ENCODE measurements around the gene SLC1A3.

The SLC1A3 gene

DNA sequence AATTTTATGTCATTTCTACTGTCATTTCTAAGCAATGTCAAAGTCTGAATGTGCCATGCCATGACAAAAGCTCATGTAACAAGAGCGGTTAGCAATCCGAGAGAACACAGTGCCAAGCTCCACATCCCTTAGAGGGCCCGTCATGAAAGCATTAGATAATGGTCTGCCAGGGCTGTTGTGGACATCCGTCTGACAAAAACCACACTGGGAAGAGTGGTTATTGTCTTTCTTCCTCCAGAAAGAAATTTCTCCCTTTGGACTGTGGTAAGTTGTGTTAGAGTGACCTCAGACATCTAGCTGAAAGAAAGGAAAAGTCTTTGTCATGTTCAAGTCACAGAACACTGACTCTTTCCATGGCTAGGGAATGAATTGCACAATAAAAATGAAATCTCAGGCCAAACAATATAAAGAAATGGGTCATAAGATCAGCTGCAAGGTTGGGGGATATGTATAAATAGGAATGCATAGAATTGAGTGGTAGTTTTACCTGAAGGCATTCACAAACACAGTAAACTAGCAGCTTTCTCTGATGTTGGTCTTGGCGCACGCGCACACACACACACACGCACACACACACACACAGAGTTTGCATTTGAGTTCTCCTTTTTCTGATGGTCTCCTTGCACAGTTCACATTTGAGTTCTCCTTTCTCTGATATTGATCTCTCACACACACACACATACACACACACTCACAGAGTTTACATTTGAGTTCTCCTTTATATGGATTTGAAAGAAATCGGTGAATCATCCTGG is 5.3 kb downstream of the SLC1A3 start:
- no peak for DNase-seq (ENCODE audit: insufficient read length, low spot score)

GRCh38 chr5:36613241-36613640 is 6.8 kb downstream of the SLC1A3 start:
- no peak for TF ChIP-seq POLR2A (IDR thresholded peaks at IDR 0.05; ENCODE audit: low read depth, low read length)
- FAIRE-seq (no peak), DNase-seq (ENCODE audit: insufficient read length, low spot score) (no peak)

More for the DNA sequence above, 5.3 kb downstream of the SLC1A3 start:
- no peak for TF ChIP-seq POLR2A (IDR thresholded peaks at IDR 0.05; ENCODE audit: low read depth, low read length)
- FAIRE-seq: no peak

DNA sequence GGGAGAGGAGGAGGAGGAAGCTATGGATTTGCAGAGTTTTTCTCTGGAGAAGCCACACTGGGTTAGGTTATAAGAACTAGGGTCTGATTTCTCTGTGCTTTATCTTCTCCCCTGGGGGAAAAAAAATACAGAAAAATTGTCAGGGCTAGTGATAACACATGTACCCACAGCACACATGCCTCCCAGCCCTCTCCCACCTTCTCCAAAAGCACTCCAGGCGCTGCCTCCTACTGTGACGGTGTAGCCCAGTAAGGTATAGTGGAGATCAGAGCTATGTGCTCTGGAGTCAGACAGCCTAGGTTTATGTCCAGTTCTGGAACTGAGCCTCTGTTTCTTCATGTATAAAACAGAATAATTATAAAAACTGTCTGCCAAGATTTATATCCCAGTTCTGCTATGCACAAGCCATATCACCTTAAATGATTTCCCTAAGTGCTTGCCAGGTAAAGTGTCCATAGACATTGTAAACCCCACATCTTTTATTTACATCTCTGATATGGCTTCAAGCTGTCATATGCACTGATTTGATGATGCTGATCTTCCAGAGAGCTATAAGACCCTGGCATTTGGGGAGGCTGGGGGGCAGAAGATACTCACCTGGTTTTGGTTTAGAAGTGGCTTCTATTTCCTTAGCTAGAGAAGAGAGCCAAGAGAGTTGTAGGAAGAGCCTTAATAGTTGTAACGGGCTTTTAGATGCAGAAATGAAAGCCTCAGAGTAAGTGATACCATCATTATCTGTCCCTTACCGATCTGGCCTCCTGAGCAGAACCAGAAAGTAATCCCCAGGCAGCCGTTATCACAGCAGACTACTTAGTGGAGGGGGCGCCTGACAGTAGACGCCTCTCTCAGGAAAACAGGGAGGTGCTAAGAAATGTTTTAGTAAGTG is 7.6 kb downstream of the SLC1A3 start:
- no peak for TF ChIP-seq POLR2A (IDR thresholded peaks at IDR 0.05; ENCODE audit: low read depth, low read length)
- no peak for FAIRE-seq
- no peak for DNase-seq (ENCODE audit: insufficient read length, low spot score)

DNA sequence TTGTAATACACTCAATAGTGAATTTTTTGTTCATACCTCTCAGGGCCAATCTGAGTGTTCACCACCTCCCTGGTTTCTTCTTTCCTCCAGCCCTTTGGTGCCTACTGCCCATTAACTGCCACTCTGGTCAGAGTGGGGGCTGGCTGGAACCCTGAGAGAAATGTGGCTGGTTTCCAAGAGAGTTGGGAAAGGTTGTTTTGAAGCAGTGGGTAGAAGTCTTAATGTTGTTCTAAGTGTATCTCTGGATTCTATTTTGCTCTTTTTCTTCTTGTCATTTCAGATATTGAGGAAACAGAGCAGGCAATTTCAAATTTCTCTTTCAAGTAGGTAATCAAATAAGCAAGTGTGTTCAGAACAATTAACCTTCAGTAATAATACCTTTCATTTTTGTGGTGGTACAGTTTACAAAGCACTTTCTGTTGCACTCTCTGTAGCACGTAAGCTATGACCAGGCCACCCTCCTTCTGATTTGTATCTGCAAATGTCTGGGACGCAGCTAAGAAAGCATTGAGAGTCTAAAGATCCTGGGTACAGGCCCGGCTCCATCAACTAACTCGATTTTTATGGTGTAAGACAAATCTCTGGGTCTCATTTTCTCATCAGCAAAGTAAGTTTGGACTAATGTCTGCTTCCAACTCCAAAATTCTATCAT is 8.4 kb downstream of the SLC1A3 start:
- no peak for TF ChIP-seq POLR2A (IDR thresholded peaks at IDR 0.05; ENCODE audit: low read depth, low read length)
- FAIRE-seq (no peak), DNase-seq (ENCODE audit: insufficient read length, low spot score) (no peak)

DNA sequence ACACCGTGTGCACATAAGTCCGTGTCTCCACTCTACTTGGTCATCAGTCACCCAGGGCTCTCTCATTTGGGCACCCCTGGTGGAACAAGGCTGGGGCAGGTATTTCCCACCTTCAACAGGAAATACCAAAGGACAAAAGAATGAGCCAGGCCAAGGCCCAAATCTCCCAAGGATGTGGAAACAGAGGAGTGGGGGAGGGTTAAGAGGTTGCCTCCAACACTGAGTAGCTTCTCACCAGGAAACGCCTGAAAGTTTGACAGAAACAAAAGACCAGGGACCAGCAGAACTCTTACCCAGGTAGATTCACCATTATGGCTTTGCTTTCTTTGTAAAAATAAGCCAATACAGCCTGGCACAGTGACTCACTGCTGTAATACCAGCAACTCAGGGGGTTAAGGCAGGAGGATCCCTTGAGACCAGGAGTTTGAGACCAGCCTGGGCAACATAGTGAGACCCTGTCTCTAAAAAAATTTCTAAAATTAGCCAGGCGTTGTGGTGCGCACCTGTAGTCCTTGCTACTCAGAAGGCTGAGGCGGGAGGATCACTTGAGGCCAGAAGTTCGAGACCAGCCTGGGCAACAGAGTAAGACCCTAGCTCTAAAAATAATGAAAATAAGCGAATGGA is 12.7 kb downstream of the SLC1A3 start:
- FAIRE-seq (no peak), DNase-seq (ENCODE audit: insufficient read length, low spot score) (no peak)
- TF ChIP-seq POLR2A (IDR thresholded peaks at IDR 0.05; ENCODE audit: low read depth, low read length): no peak

DNA sequence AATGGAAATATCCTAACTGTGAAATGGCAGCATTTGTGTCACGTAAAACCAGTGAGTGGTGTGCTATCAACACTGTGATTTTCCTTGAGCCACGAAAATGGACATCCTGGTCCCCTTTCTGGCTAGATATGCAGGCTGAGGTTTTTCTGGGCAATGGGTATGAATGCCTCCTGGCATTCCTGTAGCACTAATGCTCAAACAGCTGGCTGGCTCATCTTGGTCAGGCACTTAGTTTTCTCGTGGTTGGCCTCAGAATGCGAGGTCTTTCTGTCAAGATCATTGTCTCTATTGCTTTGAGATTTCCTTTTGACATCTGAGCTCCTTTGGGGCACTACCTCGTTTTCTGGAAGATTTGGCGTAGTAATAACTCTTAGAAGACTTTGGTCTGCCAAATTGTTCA is 15.6 kb downstream of the SLC1A3 start:
- no peak for FAIRE-seq
- no peak for TF ChIP-seq POLR2A (IDR thresholded peaks at IDR 0.05; ENCODE audit: low read depth, low read length)

DNA sequence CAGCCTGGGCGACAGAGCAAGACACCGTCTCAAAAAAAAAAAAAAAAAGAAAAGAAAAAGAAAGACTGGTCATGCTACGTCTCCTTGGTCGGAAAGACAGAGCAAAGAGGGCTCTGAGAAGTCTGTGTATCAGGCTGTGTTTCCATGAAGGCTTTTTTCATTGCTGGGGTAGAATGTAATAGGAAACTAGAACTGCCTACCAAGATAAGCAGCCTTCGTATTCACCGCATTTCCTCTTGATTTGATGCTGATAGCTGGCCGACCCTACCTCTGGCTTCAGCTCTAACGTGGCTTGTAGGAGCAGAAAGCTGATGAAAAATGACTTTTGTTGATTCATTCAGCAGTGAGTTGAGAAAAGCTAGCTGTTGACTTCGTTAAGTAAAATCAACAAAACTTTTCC is 17.4 kb downstream of the SLC1A3 start:
- FAIRE-seq (no peak), DNase-seq (ENCODE audit: insufficient read length, low spot score) (no peak)
- no peak for TF ChIP-seq POLR2A (IDR thresholded peaks at IDR 0.05; ENCODE audit: low read depth, low read length)

More for the DNA sequence above, 15.6 kb downstream of the SLC1A3 start:
- DNase-seq (ENCODE audit: insufficient read length, low spot score): no peak

DNA sequence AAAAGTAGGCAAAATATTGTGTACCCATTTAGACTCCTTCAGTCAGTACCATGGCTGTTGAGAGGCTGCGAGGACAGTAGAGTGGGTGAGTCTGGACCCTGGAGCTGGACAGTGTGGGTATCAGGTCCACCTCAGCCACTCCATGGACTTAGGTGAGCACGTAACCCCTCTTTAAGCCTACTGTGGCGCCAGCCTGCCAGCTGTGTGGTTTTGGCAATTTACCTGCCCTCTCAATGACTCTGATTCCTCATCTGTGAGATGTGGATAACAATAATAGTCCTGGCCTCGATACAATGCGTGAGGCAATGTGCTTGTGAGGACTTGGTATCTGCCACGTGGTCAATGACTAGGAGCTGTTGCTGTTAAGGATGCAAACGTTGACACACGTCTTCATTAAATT is 17.9 kb downstream of the SLC1A3 start:
- TF ChIP-seq POLR2A (IDR thresholded peaks at IDR 0.05; ENCODE audit: low read depth, low read length): no peak
- DNase-seq (ENCODE audit: insufficient read length, low spot score): no peak
- no peak for FAIRE-seq

GRCh38 chr5:36628695-36629094 is 22.3 kb downstream of the SLC1A3 start:
- no peak for TF ChIP-seq POLR2A (IDR thresholded peaks at IDR 0.05; ENCODE audit: low read depth, low read length)
- FAIRE-seq: no peak
- no peak for DNase-seq (ENCODE audit: insufficient read length, low spot score)

- no peak for FAIRE-seq
- TF ChIP-seq POLR2A (IDR thresholded peaks at IDR 0.05; ENCODE audit: low read depth, low read length): no peak
- no peak for DNase-seq (ENCODE audit: insufficient read length, low spot score)
These were observed 23.3 kb downstream of the SLC1A3 start for GRCh38 chr5:36629729-36630128.

DNA sequence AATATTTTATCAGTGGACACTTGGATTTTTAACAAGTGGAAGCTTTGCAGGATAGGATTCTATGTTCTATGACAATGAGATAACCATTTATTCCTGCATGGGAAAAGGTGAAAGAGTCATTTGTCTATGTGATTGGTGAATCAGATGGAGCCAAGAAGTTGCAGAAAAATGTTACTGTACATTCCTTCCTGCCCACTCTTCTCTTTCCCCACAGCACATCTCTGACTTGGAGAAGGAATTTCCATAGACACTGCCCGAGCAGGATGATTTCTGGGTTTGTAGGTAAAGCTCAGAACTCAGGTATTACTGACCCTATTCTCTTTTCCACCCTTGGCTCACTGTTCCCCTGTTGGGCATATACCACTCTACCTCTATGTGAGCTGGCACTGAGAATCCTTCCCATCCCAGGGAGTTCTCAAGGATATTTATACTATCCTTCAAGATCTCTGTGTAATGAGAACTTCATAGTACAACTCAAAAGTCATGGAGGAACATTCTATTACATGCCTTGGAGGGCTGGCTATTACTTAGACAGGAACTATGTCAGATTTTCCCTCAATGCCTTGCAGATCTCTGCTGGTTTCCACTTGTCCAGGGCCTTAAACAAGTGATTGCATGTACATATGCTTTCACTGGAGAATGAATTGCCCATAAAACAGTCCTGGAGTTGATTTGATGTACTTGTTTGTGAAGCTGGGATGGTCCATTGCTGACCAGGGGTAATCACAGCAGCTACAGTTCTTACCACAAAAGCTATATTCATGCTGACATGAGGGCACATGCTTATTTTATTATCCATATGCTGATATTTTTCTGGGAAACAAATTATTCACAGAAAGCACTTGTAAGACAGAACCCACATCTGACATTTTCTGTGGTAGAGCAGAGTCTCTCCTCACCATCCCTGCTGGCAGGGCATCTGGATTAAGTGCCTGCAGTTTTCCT is 24.1 kb downstream of the SLC1A3 start:
- TF ChIP-seq POLR2A (IDR thresholded peaks at IDR 0.05; ENCODE audit: low read depth, low read length): no peak
- DNase-seq (ENCODE audit: insufficient read length, low spot score) (no peak), FAIRE-seq (no peak)

GRCh38 chr5:36631154-36631553 is 24.7 kb downstream of the SLC1A3 start:
- no peak for TF ChIP-seq POLR2A (IDR thresholded peaks at IDR 0.05; ENCODE audit: low read depth, low read length)
- FAIRE-seq: no peak
- DNase-seq (ENCODE audit: insufficient read length, low spot score): no peak
